ENCODE results near the gene POMGNT1.

Gene POMGNT1

GRCh38 chr1:46183079-46183847, 15.0 kb downstream of the POMGNT1 start:
- peak; percentile 86 for DNase-seq

- peak; percentile 53 for DNase-seq
These were observed 16.6 kb downstream of the POMGNT1 start for GRCh38 chr1:46181343-46182260.

- DNase-seq: no peak
These were observed 18.1 kb downstream of the POMGNT1 start for GRCh38 chr1:46180082-46180616.

GRCh38 chr1:46179138-46180081, 18.8 kb downstream of the POMGNT1 start:
- peak; percentile 87 for DNase-seq

GRCh38 chr1:46176211-46176865, 21.9 kb downstream of the POMGNT1 start, which contains the start of gene P3R3URF:
Gene P3R3URF (minus strand): TSS chr1:46176488. CDS start chr1:46176471, 17 bp downstream.
- DNase-seq: no peak

- no peak for DNase-seq
These were observed 23.0 kb downstream of the POMGNT1 start for GRCh38 chr1:46175243-46175642.

GRCh38 chr1:46174448-46175231, 23.6 kb downstream of the POMGNT1 start, which contains the start of gene TSPAN1:
Gene TSPAN1 (plus strand): TSS chr1:46175087. CDS start chr1:46181108, 6,021 bp downstream.
- DNase-seq: peak; percentile 59

GRCh38 chr1:46173361-46173856, 24.8 kb downstream of the POMGNT1 start:
- peak; percentile 66 for DNase-seq

- DNase-seq: no peak
These were observed 25.9 kb downstream of the POMGNT1 start for GRCh38 chr1:46172321-46172720.

- DNase-seq: no peak
These were observed 26.4 kb downstream of the POMGNT1 start for GRCh38 chr1:46171871-46172270.

- DNase-seq: no peak
These were observed 26.9 kb downstream of the POMGNT1 start for GRCh38 chr1:46171351-46171750.

GRCh38 chr1:46169811-46170454, 28.3 kb downstream of the POMGNT1 start:
- DNase-seq: no peak

- DNase-seq: no peak
These were observed 29.8 kb downstream of the POMGNT1 start for GRCh38 chr1:46168477-46168876.

- DNase-seq: no peak
These were observed 31.4 kb downstream of the POMGNT1 start for GRCh38 chr1:46166521-46167462.

- DNase-seq: no peak
These were observed 38.0 kb downstream of the POMGNT1 start for GRCh38 chr1:46160212-46160611.

GRCh38 chr1:46159516-46159915, 38.7 kb downstream of the POMGNT1 start:
- DNase-seq: no peak

- no peak for DNase-seq
These were observed 39.6 kb downstream of the POMGNT1 start for GRCh38 chr1:46158312-46159281.

All from fibroblast of skin of scalp (primary cell).